HepG2 (cell line): Measurements from ENCODE around the gene DDC. TPM values are rescaled to one million over a fixed set of nuclear protein-coding genes. Genes with fewer than 3 reads are reported as not detected.

ENCODE experiments used
- FOXA1 ChIP-seq, 2 experiments: fragments of 450-650 bp in 1 of 2; sonication (generic) in 1 of 2; formaldehyde crosslinking in 1 of 2; IDR thresholded peaks; 2 replicates each; pipeline versions ENCODE4 v1.4.0 to v1.6.1; 2016 to 2020; ENCODE audit warnings: missing genetic modification reagents in 1 of 2
- GATAD1 ChIP-seq: IDR thresholded peaks from 2 replicates; pipeline ENCODE4 v1.6.1; 2016; ENCODE audit warnings: missing genetic modification reagents, missing compliant biosample characterization
- ISL2 ChIP-seq: sonication (generic); formaldehyde crosslinking; IDR thresholded peaks from 2 replicates; pipeline ENCODE4 v1.5.0; 2020; ENCODE audit warnings: missing genetic modification reagents
- KAT2B ChIP-seq: fragments of 150-350 bp; IDR thresholded peaks from 2 replicates; pipeline ENCODE4 v1.6.1; 2014; ENCODE audit warnings: low read depth, low read length, borderline replicate concordance
- KAT7 ChIP-seq: IDR thresholded peaks from 2 replicates; pipeline ENCODE4 v1.6.1; 2018; ENCODE audit warnings: borderline replicate concordance, missing compliant biosample characterization
- MTA1 ChIP-seq: sonication (generic); formaldehyde crosslinking; IDR thresholded peaks from 2 replicates; pipeline ENCODE4 v1.4.0; 2020; ENCODE audit warnings: missing genetic modification reagents, mild to moderate bottlenecking, borderline replicate concordance
- MTA3 ChIP-seq: sonication (generic); formaldehyde crosslinking; IDR thresholded peaks from 2 replicates; pipeline ENCODE4 v1.4.0; 2020; ENCODE audit warnings: missing genetic modification reagents
- MXD4 ChIP-seq: IDR thresholded peaks from 2 replicates; pipeline ENCODE4 v1.6.1; 2016; ENCODE audit warnings: mild to moderate bottlenecking, missing biosample characterization, missing genetic modification reagents
- NFKB2 ChIP-seq: sonication (generic); formaldehyde crosslinking; IDR thresholded peaks from 2 replicates; pipeline ENCODE4 v1.4.0; 2020; ENCODE audit warnings: missing genetic modification reagents, borderline replicate concordance
- NFRKB ChIP-seq: fragments of 450-650 bp; IDR thresholded peaks from 2 replicates; pipeline ENCODE4 v1.6.1; 2017
- PLRG1 ChIP-seq: fragments of 450-650 bp; conservative IDR thresholded peaks from 2 replicates; pipeline ENCODE4 v1.6.1; 2016
- RCOR2 ChIP-seq: IDR thresholded peaks from 2 replicates; pipeline ENCODE4 v1.6.1; 2016; ENCODE audit warnings: missing biosample characterization, missing genetic modification reagents
- RELA ChIP-seq: sonication (generic); formaldehyde crosslinking; IDR thresholded peaks from 2 replicates; pipeline ENCODE4 v1.4.0; 2020; ENCODE audit warnings: missing genetic modification reagents
- TARDBP ChIP-seq: sonication (generic); formaldehyde crosslinking; IDR thresholded peaks from 2 replicates; pipeline ENCODE4 v1.8.0; 2022; ENCODE audit warnings: mild to moderate bottlenecking, missing genetic modification reagents
- ZFX ChIP-seq: sonication (generic); formaldehyde crosslinking; IDR thresholded peaks from 2 replicates; pipeline ENCODE4 v1.4.0; 2020; ENCODE audit warnings: mild to moderate bottlenecking, low read depth, missing genetic modification reagents, moderate library complexity
- ZNF24 ChIP-seq: fragments of 450-650 bp; IDR thresholded peaks from 2 replicates; pipeline ENCODE4 v1.6.1; 2017; ENCODE audit warnings: antibody characterized with exemption, mild to moderate bottlenecking
- ZNF570 ChIP-seq: sonication (generic); formaldehyde crosslinking; IDR thresholded peaks from 2 replicates; pipeline ENCODE4 v1.4.0; 2020; ENCODE audit warnings: mild to moderate bottlenecking, missing genetic modification reagents, borderline replicate concordance
- ZNF816 ChIP-seq: sonication (generic); formaldehyde crosslinking; IDR thresholded peaks from 2 replicates; pipeline ENCODE4 v1.8.0; 2022; ENCODE audit warnings: missing genetic modification reagents, mild to moderate bottlenecking, borderline replicate concordance
- ZNF891 ChIP-seq: sonication (generic); formaldehyde crosslinking; IDR thresholded peaks from 2 replicates; pipeline ENCODE4 v1.5.0; 2020; ENCODE audit warnings: mild to moderate bottlenecking, missing genetic modification reagents
- ZSCAN22 ChIP-seq: sonication (generic); formaldehyde crosslinking; IDR thresholded peaks from 2 replicates; pipeline ENCODE4 v1.4.0; 2020; ENCODE audit warnings: mild to moderate bottlenecking, missing genetic modification reagents
- polyA plus RNA-seq, 8 experiments: library from polyadenylated mRNA; depleted of rRNA in 3 of 8; stranded (reverse) in 7 of 8; unstranded in 1 of 8; fragments of >200 nt; fragmentation: Illumina TruSeq in 4 of 8; extraction: Trizol in 4 of 8; gene quantifications; 2 replicates each; pipeline versions ENCODE4 v1.2.1 to v1.2.3, GENCODE V29; 2011 to 2016; ENCODE audit warnings: low read depth in 4 of 8, missing spikeins in 1 of 8, mixed read lengths in 1 of 8; ENCODE audit not compliant: insufficient read depth in 1 of 8
- total RNA-seq, 5 experiments: library from RNA; depleted of rRNA; stranded (reverse); fragments of >200 nt; fragmentation: Illumina TruSeq; extraction: Trizol; gene quantifications; 2 replicates each; pipeline ENCODE4 v1.2.3, GENCODE V29; 2016; ENCODE audit warnings: low read depth in 1 of 5
- TF ChIP-seq, protein P1 (sequence below): sonication (generic); formaldehyde crosslinking; IDR thresholded peaks from 2 replicates; pipeline ENCODE4 v1.8.0; 2022; ENCODE audit warnings: mild to moderate bottlenecking, missing genetic modification reagents, borderline replicate concordance
- TF ChIP-seq, protein P2 (sequence below): sonication (generic); formaldehyde crosslinking; IDR thresholded peaks from 2 replicates; pipeline ENCODE4 v1.4.0; 2020; ENCODE audit warnings: missing genetic modification reagents, mild to moderate bottlenecking, borderline replicate concordance
- TF ChIP-seq, protein P3 (sequence below): sonication (generic); formaldehyde crosslinking; IDR thresholded peaks from 2 replicates; pipeline ENCODE4 v1.5.0; 2020; ENCODE audit warnings: mild to moderate bottlenecking, missing genetic modification reagents

The DDC gene
- total and polyA plus RNA-seq, 2 of the 13 experiments (the other 11 are each of a cell fraction or from before 2014, with no cell fraction given) = 11.7 to 93.3 TPM

DNA sequence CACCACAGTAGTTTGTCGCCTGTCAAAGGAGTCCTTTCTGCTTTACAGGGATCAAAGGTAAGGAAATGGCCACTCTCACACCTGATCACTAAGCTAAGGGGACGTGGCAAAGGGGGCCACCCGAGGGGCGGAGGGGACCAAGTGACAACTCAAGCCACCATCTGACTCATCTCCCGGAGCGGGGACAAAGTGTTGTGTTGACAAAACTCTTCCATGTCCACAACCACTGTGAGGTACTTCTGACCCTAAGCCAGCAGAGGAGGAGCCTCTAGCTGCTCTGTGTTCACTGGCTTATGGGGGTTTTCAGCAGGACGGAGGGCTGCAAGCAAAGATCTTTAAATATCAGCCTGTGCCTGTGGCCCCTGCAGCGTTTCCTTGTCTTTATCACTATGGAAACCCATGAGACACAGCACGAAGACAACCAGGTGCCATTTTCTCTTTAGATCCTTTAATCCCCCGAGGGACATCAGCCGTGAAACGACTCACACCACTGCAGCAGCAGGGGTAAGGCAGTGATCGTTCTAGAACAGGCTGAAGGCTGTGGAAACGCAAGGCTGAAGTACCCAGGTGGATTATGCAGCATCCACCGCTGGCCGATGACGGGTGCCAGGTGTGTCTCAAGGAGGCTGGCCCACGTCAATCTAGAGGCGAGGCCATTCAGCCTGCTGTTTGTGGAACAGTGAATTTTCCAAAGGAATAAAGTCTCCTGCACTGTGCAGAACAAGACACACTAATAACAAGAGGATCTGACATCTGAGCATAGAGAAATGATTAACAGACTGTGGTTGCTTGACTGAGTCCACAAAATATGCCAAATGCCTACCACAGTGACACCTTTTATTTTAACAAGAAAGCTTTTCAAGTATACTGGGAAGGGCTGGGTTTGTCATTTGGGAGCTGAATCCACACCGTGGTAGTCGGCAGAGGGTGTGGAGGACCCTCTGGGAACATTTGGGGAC lies 26.6 kb upstream of the DDC start (continued):
- TF ChIP-seq KAT2B = no peak
- no peak for TF ChIP-seq ISL2 (CRISPR knock-in tag)
- TF ChIP-seq ZNF570 (CRISPR knock-in tag) = no peak
- TF ChIP-seq TARDBP (CRISPR knock-in tag) = no peak
- TF ChIP-seq, protein P1, sequence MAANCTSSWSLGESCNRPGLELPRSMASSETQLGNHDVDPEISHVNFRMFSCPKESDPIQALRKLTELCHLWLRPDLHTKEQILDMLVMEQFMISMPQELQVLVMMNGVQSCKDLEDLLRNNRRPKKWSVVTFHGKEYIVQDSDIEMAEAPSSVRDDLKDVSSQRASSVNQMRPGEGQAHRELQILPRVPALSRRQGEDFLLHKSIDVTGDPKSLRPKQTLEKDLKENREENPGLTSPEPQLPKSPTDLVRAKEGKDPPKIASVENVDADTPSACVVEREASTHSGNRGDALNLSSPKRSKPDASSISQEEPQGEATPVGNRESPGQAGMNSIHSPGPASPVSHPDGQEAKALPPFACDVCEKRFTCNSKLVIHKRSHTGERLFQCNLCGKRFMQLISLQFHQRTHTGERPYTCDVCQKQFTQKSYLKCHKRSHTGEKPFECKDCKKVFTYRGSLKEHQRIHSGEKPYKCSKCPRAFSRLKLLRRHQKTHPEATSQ (CRISPR knock-in tag) = no peak
- no peak for TF ChIP-seq ZFX (CRISPR knock-in tag)
- TF ChIP-seq, protein P2, sequence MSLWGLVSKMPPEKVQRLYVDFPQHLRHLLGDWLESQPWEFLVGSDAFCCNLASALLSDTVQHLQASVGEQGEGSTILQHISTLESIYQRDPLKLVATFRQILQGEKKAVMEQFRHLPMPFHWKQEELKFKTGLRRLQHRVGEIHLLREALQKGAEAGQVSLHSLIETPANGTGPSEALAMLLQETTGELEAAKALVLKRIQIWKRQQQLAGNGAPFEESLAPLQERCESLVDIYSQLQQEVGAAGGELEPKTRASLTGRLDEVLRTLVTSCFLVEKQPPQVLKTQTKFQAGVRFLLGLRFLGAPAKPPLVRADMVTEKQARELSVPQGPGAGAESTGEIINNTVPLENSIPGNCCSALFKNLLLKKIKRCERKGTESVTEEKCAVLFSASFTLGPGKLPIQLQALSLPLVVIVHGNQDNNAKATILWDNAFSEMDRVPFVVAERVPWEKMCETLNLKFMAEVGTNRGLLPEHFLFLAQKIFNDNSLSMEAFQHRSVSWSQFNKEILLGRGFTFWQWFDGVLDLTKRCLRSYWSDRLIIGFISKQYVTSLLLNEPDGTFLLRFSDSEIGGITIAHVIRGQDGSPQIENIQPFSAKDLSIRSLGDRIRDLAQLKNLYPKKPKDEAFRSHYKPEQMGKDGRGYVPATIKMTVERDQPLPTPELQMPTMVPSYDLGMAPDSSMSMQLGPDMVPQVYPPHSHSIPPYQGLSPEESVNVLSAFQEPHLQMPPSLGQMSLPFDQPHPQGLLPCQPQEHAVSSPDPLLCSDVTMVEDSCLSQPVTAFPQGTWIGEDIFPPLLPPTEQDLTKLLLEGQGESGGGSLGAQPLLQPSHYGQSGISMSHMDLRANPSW (CRISPR knock-in tag) = 0 out of 2 replicates have a peak, but pooled peaks have one; percentile 65
- TF ChIP-seq NFKB2 = peak; percentile 49; the same call in 1 of the 2 replicates
- TF ChIP-seq FOXA1 (IDR thresholded peaks at IDR 0.05) = no peak
- TF ChIP-seq FOXA1 (CRISPR knock-in tag; IDR thresholded peaks at IDR 0.05) = peak; percentile 77
- no peak for TF ChIP-seq ZNF24
- no peak for TF ChIP-seq NFRKB
- TF ChIP-seq, protein P3, sequence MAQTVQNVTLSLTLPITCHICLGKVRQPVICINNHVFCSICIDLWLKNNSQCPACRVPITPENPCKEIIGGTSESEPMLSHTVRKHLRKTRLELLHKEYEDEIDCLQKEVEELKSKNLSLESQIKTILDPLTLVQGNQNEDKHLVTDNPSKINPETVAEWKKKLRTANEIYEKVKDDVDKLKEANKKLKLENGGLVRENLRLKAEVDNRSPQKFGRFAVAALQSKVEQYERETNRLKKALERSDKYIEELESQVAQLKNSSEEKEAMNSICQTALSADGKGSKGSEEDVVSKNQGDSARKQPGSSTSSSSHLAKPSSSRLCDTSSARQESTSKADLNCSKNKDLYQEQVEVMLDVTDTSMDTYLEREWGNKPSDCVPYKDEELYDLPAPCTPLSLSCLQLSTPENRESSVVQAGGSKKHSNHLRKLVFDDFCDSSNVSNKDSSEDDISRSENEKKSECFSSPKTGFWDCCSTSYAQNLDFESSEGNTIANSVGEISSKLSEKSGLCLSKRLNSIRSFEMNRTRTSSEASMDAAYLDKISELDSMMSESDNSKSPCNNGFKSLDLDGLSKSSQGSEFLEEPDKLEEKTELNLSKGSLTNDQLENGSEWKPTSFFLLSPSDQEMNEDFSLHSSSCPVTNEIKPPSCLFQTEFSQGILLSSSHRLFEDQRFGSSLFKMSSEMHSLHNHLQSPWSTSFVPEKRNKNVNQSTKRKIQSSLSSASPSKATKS (CRISPR knock-in tag) = no peak
- TF ChIP-seq GATAD1 (CRISPR knock-in tag) = no peak
- TF ChIP-seq RELA (CRISPR knock-in tag) = no peak
- TF ChIP-seq MTA1 (CRISPR knock-in tag) = peak; percentile 65; the same call in 1 of the 2 replicates
- TF ChIP-seq MXD4 (CRISPR knock-in tag) = no peak
- no peak for TF ChIP-seq PLRG1
- no peak for TF ChIP-seq MTA3 (CRISPR knock-in tag)
- TF ChIP-seq KAT7 = 0 out of 2 replicates have a peak, but pooled peaks have one; percentile 42
- TF ChIP-seq ZSCAN22 = peak; percentile 85; the same call in 1 of the 2 replicates
- TF ChIP-seq RCOR2 = no peak
- no peak for TF ChIP-seq ZNF816 (CRISPR knock-in tag)
- TF ChIP-seq ZNF891 = no peak
